HCT116 (cell line): ENCODE measurements around the gene STEAP4. TPM values are rescaled to one million over a fixed set of nuclear protein-coding genes. Genes with fewer than 3 reads are reported as not detected.

ENCODE experiments used
- EGR1 ChIP-seq: IDR thresholded peaks from 2 replicates; pipeline ENCODE4 v1.6.1; 2012; ENCODE audit warnings: low read depth
- total RNA-seq: library from RNA; stranded (reverse); gene quantifications from one replicate; pipeline ENCODE4 v1.2.1, GENCODE V29; 2021; ENCODE audit not compliant: unreplicated experiment

Gene STEAP4
- total RNA-seq, 1 experiment from 2014 or later: 0.15 TPM

DNA sequence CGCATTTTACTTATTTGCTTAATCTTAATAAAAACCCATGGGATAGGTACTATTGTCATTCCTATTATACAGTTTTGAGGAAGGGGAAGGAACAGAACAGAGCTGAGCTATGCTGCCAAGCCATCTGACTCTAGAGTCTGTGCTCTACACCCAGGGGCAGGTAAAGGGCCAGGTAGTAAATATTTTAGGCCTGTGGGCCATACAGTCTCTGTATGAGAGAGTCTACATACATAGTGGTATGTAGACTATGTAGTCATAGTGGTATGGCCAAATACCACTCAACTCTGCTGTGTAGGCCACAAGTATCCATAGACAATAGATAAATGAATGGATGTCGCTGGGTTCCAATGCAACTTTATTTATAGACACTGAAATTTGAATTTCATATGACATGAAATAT is 83.4 kb downstream of the STEAP4 start (continued):
- no peak for TF ChIP-seq EGR1

Other genes starting within 250 kb of the STEAP4 start
- gene SRI, start 86.9 kb downstream of the STEAP4 start, total RNA-seq: 114 TPM